Measurements from ENCODE around the gene ASS1. TPM values are rescaled to one million over a fixed set of nuclear protein-coding genes. Genes with fewer than 3 reads are reported as not detected.

ASS1 gene
- total RNA-seq, 1 experiment from 2014 or later = 299 TPM

DNA sequence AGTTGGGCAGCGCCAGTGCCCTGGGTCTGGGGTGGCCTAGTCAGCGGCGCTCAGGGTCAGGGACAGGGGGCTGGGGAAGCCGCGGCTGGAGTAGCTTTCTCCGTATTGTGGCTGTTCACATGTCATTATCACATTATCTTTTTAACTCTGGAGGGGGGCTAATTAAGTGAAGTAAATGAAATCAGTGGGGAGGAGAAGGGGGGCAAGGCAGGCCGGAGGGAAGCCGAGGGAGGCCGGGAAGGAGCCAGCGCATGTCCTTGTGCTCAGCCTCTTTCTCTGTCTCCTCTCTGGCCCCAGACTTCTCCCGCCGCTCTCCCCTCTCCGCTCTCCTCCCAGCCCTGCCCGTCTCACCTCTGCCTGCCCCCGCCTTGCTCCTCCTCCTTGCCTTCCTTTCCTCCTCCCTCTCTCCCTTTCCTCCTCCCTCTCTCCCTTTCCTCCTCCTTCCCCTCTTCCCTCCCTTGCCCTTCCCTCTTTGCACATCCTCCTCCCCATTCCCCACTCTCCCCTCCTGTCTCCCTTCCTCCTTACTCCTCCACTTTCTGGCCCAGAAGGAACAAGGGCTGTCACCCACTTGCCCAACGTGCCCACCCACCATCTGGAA, 38.7 kb downstream of the ASS1 start:
- DNase-seq (ENCODE audit: unreplicated experiment) = no peak
- Mint-ChIP-seq H3K27me3 (ENCODE audit: insufficient read depth, unreplicated experiment) (no peaks in the 10 kb centered on the region), H3K4me1 (ENCODE audit: insufficient read depth, unreplicated experiment) (no peaks in the 10 kb centered on the region), H3K9me3 (ENCODE audit: unreplicated experiment) (no peaks in the 10 kb centered on the region), H3K36me3 (ENCODE audit: insufficient read depth, unreplicated experiment) (peaks cover 77% of the 10 kb centered on the region), H3K4me3 (ENCODE audit: unreplicated experiment) (no peak overlapping the region), H3K27ac (ENCODE audit: low read depth, unreplicated experiment) (no peak overlapping the region)
- TF ChIP-seq, protein P1, sequence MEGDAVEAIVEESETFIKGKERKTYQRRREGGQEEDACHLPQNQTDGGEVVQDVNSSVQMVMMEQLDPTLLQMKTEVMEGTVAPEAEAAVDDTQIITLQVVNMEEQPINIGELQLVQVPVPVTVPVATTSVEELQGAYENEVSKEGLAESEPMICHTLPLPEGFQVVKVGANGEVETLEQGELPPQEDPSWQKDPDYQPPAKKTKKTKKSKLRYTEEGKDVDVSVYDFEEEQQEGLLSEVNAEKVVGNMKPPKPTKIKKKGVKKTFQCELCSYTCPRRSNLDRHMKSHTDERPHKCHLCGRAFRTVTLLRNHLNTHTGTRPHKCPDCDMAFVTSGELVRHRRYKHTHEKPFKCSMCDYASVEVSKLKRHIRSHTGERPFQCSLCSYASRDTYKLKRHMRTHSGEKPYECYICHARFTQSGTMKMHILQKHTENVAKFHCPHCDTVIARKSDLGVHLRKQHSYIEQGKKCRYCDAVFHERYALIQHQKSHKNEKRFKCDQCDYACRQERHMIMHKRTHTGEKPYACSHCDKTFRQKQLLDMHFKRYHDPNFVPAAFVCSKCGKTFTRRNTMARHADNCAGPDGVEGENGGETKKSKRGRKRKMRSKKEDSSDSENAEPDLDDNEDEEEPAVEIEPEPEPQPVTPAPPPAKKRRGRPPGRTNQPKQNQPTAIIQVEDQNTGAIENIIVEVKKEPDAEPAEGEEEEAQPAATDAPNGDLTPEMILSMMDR (IDR thresholded peaks at IDR 0.05; ENCODE audit: unreplicated experiment) = no peak
- CTCF ChIA-PET = interaction anchor here (0.6 kb wide), 2 partner anchors 415 to 866 kb away, joined by 3 read pairs; no protein-coding TSS in a partner anchor
- no TSS peak for BruUV-seq (replicated peaks)
- intact Hi-C loops (cut with micrococcal nuclease) = loop anchor here (10.0 kb wide), 1 partner anchor 91 kb away; the partner anchor contains the start of gene FUBP3
- POLR2A ChIA-PET = no interaction called here

GRCh38 chr9:130484362-130485072, 39.8 kb downstream of the ASS1 start:
- no peak overlapping the region for H3K4me3 Mint-ChIP-seq (ENCODE audit: unreplicated experiment)
- BruUV-seq (replicated peaks) = no TSS peak
- no peak for DNase-seq (ENCODE audit: unreplicated experiment)
- TF ChIP-seq, protein P1 (IDR thresholded peaks at IDR 0.05; ENCODE audit: unreplicated experiment) = no peak
- H3K27ac Mint-ChIP-seq (ENCODE audit: low read depth, unreplicated experiment) = no peak overlapping the region
- peaks cover 81% of the 10 kb centered on the region for H3K36me3 Mint-ChIP-seq (ENCODE audit: insufficient read depth, unreplicated experiment)
- CTCF ChIA-PET = interaction anchor here (0.6 to 0.7 kb wide), 2 partner anchors 540 to 865 kb away, joined by 3 to 5 read pairs; no protein-coding TSS in a partner anchor
- intact Hi-C loops (cut with micrococcal nuclease) = loop anchor here (10.0 kb wide), 1 partner anchor 90 kb away; the partner anchor contains the start of gene FUBP3
- H3K9me3 Mint-ChIP-seq (ENCODE audit: unreplicated experiment) = no peaks in the 10 kb centered on the region
- H3K27me3 Mint-ChIP-seq (ENCODE audit: insufficient read depth, unreplicated experiment) = no peaks in the 10 kb centered on the region
- POLR2A ChIA-PET = interaction anchor here (0.7 kb wide), 1 partner anchor 170 kb away, joined by 4 read pairs; no protein-coding TSS in a partner anchor
- H3K4me1 Mint-ChIP-seq (ENCODE audit: insufficient read depth, unreplicated experiment) = no peaks in the 10 kb centered on the region

GRCh38 chr9:130486103-130486502, 41.3 kb downstream of the ASS1 start:
- Mint-ChIP-seq H3K9me3 (ENCODE audit: unreplicated experiment) (no peaks in the 10 kb centered on the region), H3K4me1 (ENCODE audit: insufficient read depth, unreplicated experiment) (no peaks in the 10 kb centered on the region), H3K36me3 (ENCODE audit: insufficient read depth, unreplicated experiment) (peaks cover 84% of the 10 kb centered on the region), H3K27me3 (ENCODE audit: insufficient read depth, unreplicated experiment) (no peaks in the 10 kb centered on the region), H3K4me3 (ENCODE audit: unreplicated experiment) (no peak overlapping the region), H3K27ac (ENCODE audit: low read depth, unreplicated experiment) (no peak overlapping the region)
- TF ChIP-seq, protein P1 (IDR thresholded peaks at IDR 0.05; ENCODE audit: unreplicated experiment) = no peak
- POLR2A ChIA-PET = interaction anchor here (0.9 to 1.1 kb wide), 2 partner anchors 9 to 15 kb away, joined by 4 to 5 read pairs; no protein-coding TSS in a partner anchor
- DNase-seq (ENCODE audit: unreplicated experiment) = no peak
- intact Hi-C loops (cut with micrococcal nuclease) = loop anchor here (10.0 kb wide), 1 partner anchor 89 kb away; the partner anchor contains the start of gene FUBP3
- CTCF ChIA-PET = interaction anchor here (0.6 kb wide), 2 partner anchors 167 to 392 kb away, joined by 3 to 5 read pairs; no protein-coding TSS in a partner anchor
- no TSS peak for BruUV-seq (replicated peaks)

GRCh38 chr9:130487500-130487899, 42.7 kb downstream of the ASS1 start:
- intact Hi-C loops (cut with micrococcal nuclease) = loop anchor here (10.0 kb wide), 1 partner anchor 87 kb away; the partner anchor contains the start of gene FUBP3
- H3K4me3 Mint-ChIP-seq (ENCODE audit: unreplicated experiment) = no peak overlapping the region
- no TSS peak for BruUV-seq (replicated peaks)
- H3K36me3 Mint-ChIP-seq (ENCODE audit: insufficient read depth, unreplicated experiment) = peaks cover 86% of the 10 kb centered on the region
- TF ChIP-seq, protein P1 (IDR thresholded peaks at IDR 0.05; ENCODE audit: unreplicated experiment) = no peak
- DNase-seq (ENCODE audit: unreplicated experiment) = no peak
- H3K9me3 Mint-ChIP-seq (ENCODE audit: unreplicated experiment) = no peaks in the 10 kb centered on the region
- no peaks in the 10 kb centered on the region for H3K4me1 Mint-ChIP-seq (ENCODE audit: insufficient read depth, unreplicated experiment)
- no peaks in the 10 kb centered on the region for H3K27me3 Mint-ChIP-seq (ENCODE audit: insufficient read depth, unreplicated experiment)
- ChIA-PET POLR2A (no interaction called here), CTCF (interaction anchor here (0.6 kb wide), 1 partner anchor 200 kb away, joined by 3 read pairs; no protein-coding TSS in a partner anchor)
- no peak overlapping the region for H3K27ac Mint-ChIP-seq (ENCODE audit: low read depth, unreplicated experiment)

All from MCF 10A (cell line).